GM12892 (cell line): ENCODE data around the gene CCDC63.

ENCODE experiments used
- POLR2A ChIP-seq: IDR thresholded peaks from 2 replicates; pipeline ENCODE4 v1.6.1; 2011; ENCODE audit warnings: low read depth, low read length, control low read depth
- POLR2AphosphoS5 ChIP-seq: IDR thresholded peaks from 2 replicates; pipeline ENCODE4 v1.6.1; 2011; ENCODE audit warnings: low read depth, low read length, control low read depth

- TF ChIP-seq POLR2A, result no peak
- TF ChIP-seq POLR2AphosphoS5, result no peak
Observed at GRCh38 chr12:110917467-110917866, 70.7 kb downstream of the CCDC63 start.
